Immature natural killer cell (primary cell): ENCODE measurements around the gene MUC2. TPM values are rescaled to one million over a fixed set of nuclear protein-coding genes. Genes with fewer than 3 reads are reported as not detected.

ENCODE experiments used
- DNase-seq, 3 donors: peaks; one replicate each; pipeline ENCODE4 v3.0.0; 2022; ENCODE audit warnings: mixed read lengths in 1 of 3
- H3K27ac Mint-ChIP-seq, 6 donors: one replicate each; pipeline ENCODE4 v1.8.0; 2020; ENCODE audit warnings: mixed read lengths in 6 of 6, mild to moderate bottlenecking in 5 of 6, inconsistent platforms in 4 of 6, moderate library complexity in 3 of 6
- H3K27me3 Mint-ChIP-seq, 3 donors: one replicate each; pipeline ENCODE4 v1.8.0; 2020 to 2021; ENCODE audit warnings: low read depth in 3 of 3, mild to moderate bottlenecking in 3 of 3, mixed read lengths in 3 of 3, moderate library complexity in 3 of 3, inconsistent platforms in 1 of 3
- H3K36me3 Mint-ChIP-seq, 3 donors: one replicate each; pipeline ENCODE4 v1.8.0; 2020; ENCODE audit warnings: mixed read lengths in 3 of 3, inconsistent platforms in 2 of 3, mild to moderate bottlenecking in 2 of 3
- H3K4me1 Mint-ChIP-seq, 2 donors: one replicate each; pipeline ENCODE4 v1.8.0; 2020; ENCODE audit warnings: inconsistent platforms in 2 of 2, mild to moderate bottlenecking in 2 of 2, mixed read lengths in 2 of 2, moderate library complexity in 1 of 2
- H3K4me3 Mint-ChIP-seq, 5 donors: one replicate each; pipeline ENCODE4 v1.8.0; 2020; ENCODE audit warnings: mild to moderate bottlenecking in 5 of 5, mixed read lengths in 5 of 5, inconsistent platforms in 3 of 5, moderate library complexity in 3 of 5
- H3K9me3 Mint-ChIP-seq, 6 donors: one replicate each; pipeline ENCODE4 v1.8.0; 2020; ENCODE audit warnings: mild to moderate bottlenecking in 6 of 6, mixed read lengths in 6 of 6, inconsistent platforms in 4 of 6, moderate library complexity in 3 of 6
- polyA plus RNA-seq, 3 donors: library from polyadenylated mRNA; unstranded; fragments of 300-500 nt; fragmentation: Illumina TruSeq; gene quantifications; one replicate each; pipeline ENCODE4 v1.2.3, GENCODE V29; 2021

MUC2 gene
- polyA plus RNA-seq, 3 donors from 2014 or later: not detected

GRCh38 chr11:1050581-1051355 lies 23.9 kb upstream of the MUC2 start:
- no peak overlapping the region for H3K27ac Mint-ChIP-seq
- peaks cover 16 to 20% of the 10 kb centered on the region in 2 donors for H3K4me1 Mint-ChIP-seq
- peaks cover 0 to 5% (median 3%) of the 10 kb centered on the region in 3 donors for H3K27me3 Mint-ChIP-seq

DNA sequence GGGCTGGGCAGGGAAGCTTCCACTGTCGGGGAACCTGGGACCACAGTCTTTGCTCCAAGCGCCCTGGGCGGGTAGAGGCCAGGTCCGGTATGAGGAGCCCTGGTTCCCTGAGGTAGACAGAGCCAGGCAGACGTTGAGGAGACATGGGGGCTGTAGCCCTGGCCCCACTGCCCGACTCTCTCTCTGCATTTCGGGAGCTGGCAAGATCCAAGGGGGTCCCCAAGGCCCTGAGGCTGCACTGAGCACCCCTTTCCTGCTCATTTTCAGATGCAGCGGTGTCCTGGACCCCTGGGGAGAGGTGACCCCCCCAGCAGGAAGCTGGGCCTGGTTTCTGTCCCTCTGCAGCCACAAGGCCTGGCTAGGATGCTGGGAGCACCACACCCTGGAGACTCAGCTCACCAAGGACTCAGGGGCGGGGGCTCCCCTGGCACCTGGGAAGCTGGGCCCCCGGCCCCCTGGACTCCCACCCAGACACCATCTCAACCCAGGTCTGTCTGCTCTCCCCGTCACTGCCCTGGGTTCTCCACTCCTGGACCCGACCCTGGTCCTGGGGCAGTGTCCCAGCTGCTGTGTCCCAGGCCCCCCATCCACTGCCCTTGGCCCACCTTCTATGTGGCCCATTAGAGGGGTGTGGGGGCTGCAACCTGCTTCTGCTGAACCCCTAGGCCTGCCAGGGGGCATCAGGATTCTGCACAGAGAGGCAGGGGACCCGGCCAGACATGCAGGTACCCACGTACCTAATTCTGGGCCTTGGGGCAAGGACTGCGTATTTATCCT lies 23.1 kb upstream of the MUC2 start:
- H3K27ac Mint-ChIP-seq: no peak overlapping the region

More at GRCh38 chr11:1050581-1051355, 23.9 kb upstream of the MUC2 start:
- no peak overlapping the region for H3K4me3 Mint-ChIP-seq
- no peaks in the 10 kb centered on the region for H3K9me3 Mint-ChIP-seq
- no peaks in the 10 kb centered on the region for H3K36me3 Mint-ChIP-seq
- peak; percentile 63 to 70 (median 69) for DNase-seq

DNA sequence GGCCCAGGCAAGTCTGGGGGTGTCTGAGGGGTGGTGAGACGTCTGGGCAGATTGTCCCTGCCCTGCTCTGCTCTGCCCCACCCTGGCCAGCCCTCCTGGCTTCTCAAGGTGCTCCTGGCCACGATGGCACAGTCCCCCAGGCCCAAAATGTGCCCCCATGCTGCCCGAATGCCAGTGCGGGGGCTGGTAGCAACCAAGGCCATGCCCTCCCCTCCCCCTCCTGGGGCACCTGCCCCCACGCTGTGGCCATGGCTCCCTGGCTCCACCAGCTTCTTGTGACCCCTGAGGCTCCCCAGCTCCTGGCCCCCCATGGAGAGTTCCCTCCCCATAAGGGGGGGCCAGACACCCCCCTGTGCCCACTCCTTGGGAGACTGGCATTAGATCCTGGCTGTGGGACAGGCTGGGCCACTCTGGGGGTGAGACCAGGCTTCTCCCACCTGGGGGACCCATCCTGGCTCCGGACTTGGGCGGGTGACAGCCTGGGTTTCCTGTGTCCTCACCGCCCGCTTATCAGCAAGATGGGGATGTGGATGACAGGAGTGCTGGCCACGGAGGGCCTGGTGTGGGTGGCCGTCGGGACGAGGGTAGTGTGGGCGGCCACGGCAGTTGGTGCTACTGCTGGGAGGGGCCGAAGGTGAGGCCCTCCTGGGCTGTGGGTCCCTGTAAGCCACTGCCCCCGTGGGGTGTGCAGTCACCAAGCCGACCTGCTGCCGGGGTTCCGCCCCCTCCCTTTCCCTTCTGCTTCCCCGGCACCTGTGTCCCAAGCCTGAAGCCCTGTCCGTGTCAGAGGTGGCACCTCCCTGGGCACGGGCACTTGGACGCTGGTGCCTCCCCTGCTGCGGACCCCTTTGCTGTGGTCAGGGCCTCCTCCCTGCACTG lies 22.3 kb upstream of the MUC2 start:
- DNase-seq: no peak
- Mint-ChIP-seq H3K9me3 (no peaks in the 10 kb centered on the region), H3K27me3 (peaks cover 0 to 5% (median under 1%) of the 10 kb centered on the region in 3 donors), H3K4me1 (peaks cover under 1 to 6% of the 10 kb centered on the region in 2 donors), H3K4me3 (no peak overlapping the region), H3K27ac (no peak overlapping the region), H3K36me3 (no peaks in the 10 kb centered on the region)

More for the DNA sequence above, 23.1 kb upstream of the MUC2 start:
- Mint-ChIP-seq H3K9me3 (no peaks in the 10 kb centered on the region), H3K27me3 (peaks cover 0 to 6% (median 2%) of the 10 kb centered on the region in 3 donors), H3K36me3 (no peaks in the 10 kb centered on the region), H3K4me3 (no peak overlapping the region), H3K4me1 (peaks cover 8 to 13% of the 10 kb centered on the region in 2 donors)
- DNase-seq: no peak

DNA sequence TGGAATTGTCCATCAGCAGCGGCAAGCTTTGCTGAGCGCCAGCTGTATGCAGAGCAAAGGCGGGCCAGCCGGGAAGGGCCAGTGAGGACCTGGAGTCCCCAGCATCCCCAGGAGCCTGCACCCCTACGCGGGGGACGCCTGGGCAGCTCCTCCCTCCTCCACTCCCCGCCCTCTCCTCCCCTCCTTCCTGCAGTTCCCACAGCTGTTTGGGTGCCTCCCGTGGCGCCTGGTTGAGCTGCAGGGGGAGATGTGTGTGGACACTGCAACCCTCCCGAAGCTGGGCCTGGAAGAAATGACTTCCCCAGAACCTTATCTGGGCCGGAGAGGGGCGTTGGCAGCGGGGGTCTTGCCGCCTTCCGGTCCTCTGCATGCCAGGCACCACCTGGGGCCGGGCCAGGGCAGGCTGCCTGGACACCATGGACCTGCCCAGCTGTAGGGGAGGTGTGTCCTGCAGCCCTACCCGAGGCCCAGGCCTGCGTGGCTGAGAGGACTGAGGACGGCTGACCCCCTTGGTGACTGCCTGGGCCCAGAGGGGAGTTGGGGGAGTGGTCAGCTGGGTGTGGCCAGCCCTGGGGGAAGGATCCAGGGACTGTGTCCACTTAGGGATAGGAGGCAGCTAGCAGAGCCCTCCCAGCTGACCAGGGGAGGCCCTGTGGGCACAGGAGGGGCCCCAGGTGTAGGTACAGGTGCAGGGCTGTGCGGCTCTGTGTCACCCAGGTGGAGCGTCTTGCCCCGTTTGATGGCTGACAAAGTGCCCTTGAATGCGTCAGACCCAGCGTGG lies 21.4 kb upstream of the MUC2 start:
- peaks cover 0 to 2% of the 10 kb centered on the region in 2 donors for H3K4me1 Mint-ChIP-seq
- DNase-seq: no peak
- H3K9me3 Mint-ChIP-seq: no peaks in the 10 kb centered on the region
- no peaks in the 10 kb centered on the region for H3K36me3 Mint-ChIP-seq
- H3K27ac Mint-ChIP-seq: no peak overlapping the region
- peaks cover 0 to 5% (median 0%) of the 10 kb centered on the region in 3 donors for H3K27me3 Mint-ChIP-seq
- no peak overlapping the region for H3K4me3 Mint-ChIP-seq

DNA sequence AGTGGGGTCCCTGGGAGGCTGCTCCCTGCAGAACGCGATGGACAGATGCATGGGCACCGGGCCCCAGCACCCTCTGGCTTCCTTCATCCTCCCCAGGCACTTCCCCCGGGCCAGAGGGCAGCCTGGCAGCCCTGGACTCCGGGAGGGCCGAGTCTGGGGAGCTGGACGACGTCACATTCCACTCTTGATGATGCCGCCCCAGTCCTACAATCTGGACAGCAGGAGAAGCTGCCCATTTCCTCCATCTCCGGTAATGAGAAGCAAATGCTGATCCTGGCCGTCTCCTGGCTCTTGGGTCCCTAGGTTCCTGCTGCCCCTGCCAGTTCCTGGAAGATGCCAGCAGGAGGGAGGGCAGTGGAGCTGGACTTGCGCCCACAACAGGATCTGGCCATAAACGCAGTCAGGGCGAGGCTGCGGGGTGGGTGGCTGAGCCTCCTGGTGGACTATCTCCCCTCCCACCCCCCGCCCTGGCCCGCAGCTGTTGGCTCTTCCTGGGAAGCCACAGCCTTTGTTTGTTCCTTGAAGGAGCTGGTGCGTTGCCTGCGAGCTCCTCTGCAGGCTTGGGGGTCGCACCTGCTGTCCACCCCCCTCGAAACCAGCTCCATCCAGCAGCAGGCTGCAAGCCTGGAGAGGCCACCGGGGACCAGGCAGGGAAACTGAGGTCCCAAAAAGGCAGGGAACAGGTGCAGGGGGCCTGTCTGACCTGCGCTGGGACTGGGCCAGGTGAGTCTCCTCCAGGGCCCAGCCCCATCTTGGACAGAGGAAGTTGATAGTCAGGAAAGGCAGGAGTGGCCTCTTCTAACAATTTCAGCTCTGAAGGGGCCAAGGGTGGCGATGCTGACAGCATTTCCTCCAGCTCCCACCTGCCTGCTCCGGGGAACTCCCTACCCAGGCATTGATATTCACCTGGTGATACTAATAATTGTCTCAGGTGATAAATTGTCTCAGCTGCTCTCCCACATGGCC lies 20.2 kb upstream of the MUC2 start:
- no peak overlapping the region for H3K27ac Mint-ChIP-seq
- DNase-seq: no peak
- H3K9me3 Mint-ChIP-seq: no peaks in the 10 kb centered on the region
- H3K27me3 Mint-ChIP-seq: peaks cover 0 to 7% (median 0%) of the 10 kb centered on the region in 3 donors
- H3K4me1 Mint-ChIP-seq: peaks cover 0 to 1% of the 10 kb centered on the region in 2 donors
- no peak overlapping the region for H3K4me3 Mint-ChIP-seq
- no peaks in the 10 kb centered on the region for H3K36me3 Mint-ChIP-seq

GRCh38 chr11:1055109-1055703 lies 19.5 kb upstream of the MUC2 start:
- Mint-ChIP-seq H3K27me3 (peaks cover 0 to 7% (median 0%) of the 10 kb centered on the region in 3 donors), H3K4me1 (peaks cover 0 to under 1% of the 10 kb centered on the region in 2 donors), H3K27ac (no peak overlapping the region), H3K36me3 (no peaks in the 10 kb centered on the region), H3K9me3 (no peaks in the 10 kb centered on the region), H3K4me3 (no peak overlapping the region)
- no peak for DNase-seq

- Mint-ChIP-seq H3K4me1 (no peaks in the 10 kb centered on the region), H3K9me3 (no peaks in the 10 kb centered on the region), H3K4me3 (no peak overlapping the region), H3K36me3 (no peaks in the 10 kb centered on the region), H3K27ac (no peak overlapping the region), H3K27me3 (peaks cover 0 to 7% (median 0%) of the 10 kb centered on the region in 3 donors)
- no peak for DNase-seq
Observed at GRCh38 chr11:1055990-1056771, 18.5 kb upstream of the MUC2 start.

- Mint-ChIP-seq H3K9me3 (no peaks in the 10 kb centered on the region), H3K27ac (no peak overlapping the region), H3K27me3 (peaks cover 0 to 9% (median 5%) of the 10 kb centered on the region in 3 donors), H3K4me3 (no peak overlapping the region), H3K36me3 (no peaks in the 10 kb centered on the region), H3K4me1 (no peaks in the 10 kb centered on the region)
- no peak for DNase-seq
Observed at GRCh38 chr11:1057806-1058205, 16.9 kb upstream of the MUC2 start.

GRCh38 chr11:1059759-1060158 lies 14.9 kb upstream of the MUC2 start:
- no peak for DNase-seq
- H3K4me3 Mint-ChIP-seq: no peak overlapping the region
- H3K27me3 Mint-ChIP-seq: peaks cover 0 to 11% (median 8%) of the 10 kb centered on the region in 3 donors
- no peaks in the 10 kb centered on the region for H3K36me3 Mint-ChIP-seq
- no peak overlapping the region for H3K27ac Mint-ChIP-seq
- no peaks in the 10 kb centered on the region for H3K9me3 Mint-ChIP-seq
- no peaks in the 10 kb centered on the region for H3K4me1 Mint-ChIP-seq

GRCh38 chr11:1060410-1060809 lies 14.3 kb upstream of the MUC2 start:
- Mint-ChIP-seq H3K4me3 (no peak overlapping the region), H3K27me3 (peaks cover 0 to 9% (median 8%) of the 10 kb centered on the region in 3 donors), H3K9me3 (no peaks in the 10 kb centered on the region), H3K4me1 (no peaks in the 10 kb centered on the region), H3K27ac (no peak overlapping the region), H3K36me3 (no peaks in the 10 kb centered on the region)
- DNase-seq: no peak

DNA sequence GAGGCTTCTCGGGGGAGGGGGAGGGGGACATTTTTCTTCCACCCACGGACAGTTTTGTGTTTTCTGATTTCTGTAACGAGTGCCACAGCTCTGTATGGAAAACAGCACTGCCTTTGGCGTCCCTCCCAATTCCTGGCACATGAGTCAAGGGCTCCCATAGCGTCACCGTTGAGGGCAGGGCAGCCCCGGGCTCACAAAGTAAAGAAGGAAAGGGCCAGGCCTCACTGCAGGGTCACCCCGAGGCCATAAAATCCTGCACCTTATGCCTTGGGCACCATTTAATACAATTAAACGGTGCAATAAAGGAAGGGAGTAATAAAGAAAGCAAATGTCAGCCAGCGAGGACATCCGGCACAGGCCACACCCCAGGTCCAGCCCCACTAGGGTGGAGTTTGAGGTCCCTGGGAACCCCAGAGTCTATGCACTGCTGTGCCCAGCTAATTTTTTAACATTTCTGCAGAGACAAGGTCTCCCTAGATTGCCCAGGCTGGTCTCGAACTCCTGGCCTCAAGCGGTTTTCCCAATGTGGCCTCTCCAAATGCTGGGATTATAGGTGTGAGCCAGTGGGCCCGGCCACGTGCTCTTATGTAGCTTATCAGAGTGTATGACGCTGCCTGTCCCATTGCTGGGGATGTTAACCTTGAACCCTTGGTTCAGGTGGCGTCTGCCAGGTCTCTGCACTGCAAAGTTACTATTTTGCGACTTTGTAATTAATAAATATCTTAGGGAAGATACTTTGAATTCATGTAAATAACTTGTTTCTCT lies 13.6 kb upstream of the MUC2 start:
- no peak overlapping the region for H3K4me3 Mint-ChIP-seq
- H3K36me3 Mint-ChIP-seq: no peaks in the 10 kb centered on the region
- DNase-seq: no peak
- H3K27ac Mint-ChIP-seq: no peak overlapping the region
- H3K9me3 Mint-ChIP-seq: no peaks in the 10 kb centered on the region
- no peaks in the 10 kb centered on the region for H3K4me1 Mint-ChIP-seq
- H3K27me3 Mint-ChIP-seq: peaks cover 0 to 14% (median 10%) of the 10 kb centered on the region in 3 donors
